ENCODE data around the gene DHCR24. TPM values are rescaled to one million over a fixed set of nuclear protein-coding genes. Genes with fewer than 3 reads are reported as not detected.

The DHCR24 gene
- total RNA-seq, 4 donors from 2014 or later, result 64.9 to 181 (median 125) TPM

- DNase-seq (ENCODE audit: low spot score) (no peak), ATAC-seq (ENCODE audit: low FRiP score) (no peak)
- TF ChIP-seq CTCF (IDR thresholded peaks at IDR 0.05), result no peak
These were observed 17.7 kb downstream of the DHCR24 start for GRCh38 chr1:54869173-54869851.

- ATAC-seq (ENCODE audit: low FRiP score), result no peak
- no peak for TF ChIP-seq CTCF (IDR thresholded peaks at IDR 0.05)
- DNase-seq (ENCODE audit: low spot score), result no peak
These were observed 19.3 kb downstream of the DHCR24 start for GRCh38 chr1:54867717-54868057.

GRCh38 chr1:54866801-54867716 is 19.9 kb downstream of the DHCR24 start:
- no peak for DNase-seq (ENCODE audit: low spot score)
- ATAC-seq (ENCODE audit: low FRiP score), result no peak

GRCh38 chr1:54865238-54866073 is 21.5 kb downstream of the DHCR24 start:
- no peak for DNase-seq (ENCODE audit: low spot score)
- TF ChIP-seq CTCF (IDR thresholded peaks at IDR 0.05), result no peak
- ATAC-seq (ENCODE audit: low FRiP score), result no peak

More at GRCh38 chr1:54866801-54867716, 19.9 kb downstream of the DHCR24 start:
- no peak for TF ChIP-seq CTCF (IDR thresholded peaks at IDR 0.05)

GRCh38 chr1:54864460-54865208 is 22.4 kb downstream of the DHCR24 start:
- no peak for DNase-seq (ENCODE audit: low spot score)
- ATAC-seq (ENCODE audit: low FRiP score), result no peak
- TF ChIP-seq CTCF (IDR thresholded peaks at IDR 0.05), result no peak

GRCh38 chr1:54863267-54863665 is 23.7 kb downstream of the DHCR24 start:
- ATAC-seq (ENCODE audit: low FRiP score) (no peak), DNase-seq (ENCODE audit: low spot score) (no peak)
- no peak for TF ChIP-seq CTCF (IDR thresholded peaks at IDR 0.05)

Data from omental fat pad (tissue), 4 donors.